ENCODE data around the gene DNAH7. TPM values are rescaled to one million over a fixed set of nuclear protein-coding genes. Genes with fewer than 3 reads are reported as not detected.

Gene DNAH7
- total RNA-seq, 6 donors from 2014 or later, result 1.6 to 33.5 (median 7.8) TPM

DNA sequence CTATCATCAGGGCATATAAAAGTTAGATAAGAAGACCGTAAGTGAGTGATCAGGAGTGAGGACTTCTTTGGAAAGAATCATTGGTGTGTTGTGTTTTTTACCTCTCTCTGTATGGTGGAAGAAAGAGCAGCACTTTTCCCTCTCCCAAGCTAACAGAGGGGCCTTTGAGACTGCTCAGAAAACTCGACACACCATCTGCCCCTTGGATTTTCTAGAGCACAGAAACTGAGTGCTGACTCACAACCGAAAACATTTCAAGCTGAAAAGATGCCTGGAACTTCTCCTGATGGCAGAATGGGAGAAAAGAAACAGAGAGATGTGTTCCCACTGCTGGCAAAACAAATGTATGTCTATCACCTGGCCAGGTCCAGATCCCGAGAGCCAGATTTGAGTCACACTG, 156.6 kb downstream of the DNAH7 start:
- Histone ChIP-seq H3K4me3 (no peak overlapping the region), H3K27ac (no peak overlapping the region), H3K36me3 (no peaks in the 10 kb centered on the region), H3K9me3 (no peaks in the 10 kb centered on the region), H3K27me3 (no peaks in the 10 kb centered on the region), H3K4me1 (no peaks in the 10 kb centered on the region)
- TF ChIP-seq, protein P1, sequence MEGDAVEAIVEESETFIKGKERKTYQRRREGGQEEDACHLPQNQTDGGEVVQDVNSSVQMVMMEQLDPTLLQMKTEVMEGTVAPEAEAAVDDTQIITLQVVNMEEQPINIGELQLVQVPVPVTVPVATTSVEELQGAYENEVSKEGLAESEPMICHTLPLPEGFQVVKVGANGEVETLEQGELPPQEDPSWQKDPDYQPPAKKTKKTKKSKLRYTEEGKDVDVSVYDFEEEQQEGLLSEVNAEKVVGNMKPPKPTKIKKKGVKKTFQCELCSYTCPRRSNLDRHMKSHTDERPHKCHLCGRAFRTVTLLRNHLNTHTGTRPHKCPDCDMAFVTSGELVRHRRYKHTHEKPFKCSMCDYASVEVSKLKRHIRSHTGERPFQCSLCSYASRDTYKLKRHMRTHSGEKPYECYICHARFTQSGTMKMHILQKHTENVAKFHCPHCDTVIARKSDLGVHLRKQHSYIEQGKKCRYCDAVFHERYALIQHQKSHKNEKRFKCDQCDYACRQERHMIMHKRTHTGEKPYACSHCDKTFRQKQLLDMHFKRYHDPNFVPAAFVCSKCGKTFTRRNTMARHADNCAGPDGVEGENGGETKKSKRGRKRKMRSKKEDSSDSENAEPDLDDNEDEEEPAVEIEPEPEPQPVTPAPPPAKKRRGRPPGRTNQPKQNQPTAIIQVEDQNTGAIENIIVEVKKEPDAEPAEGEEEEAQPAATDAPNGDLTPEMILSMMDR (IDR thresholded peaks at IDR 0.05), result no peak
- no peak for TF ChIP-seq POLR2AphosphoS5 (IDR thresholded peaks at IDR 0.05)
- no peak for TF ChIP-seq POLR2A (IDR thresholded peaks at IDR 0.05)
- no peak for TF ChIP-seq EP300 (IDR thresholded peaks at IDR 0.05)
- ATAC-seq (ENCODE audit: low FRiP score in 2 of 2) (no peak), DNase-seq (no peak)
- WGBS, 2 donors, result 90 to 93% methylated on average over 4 of the region's 4 CpGs

DNA sequence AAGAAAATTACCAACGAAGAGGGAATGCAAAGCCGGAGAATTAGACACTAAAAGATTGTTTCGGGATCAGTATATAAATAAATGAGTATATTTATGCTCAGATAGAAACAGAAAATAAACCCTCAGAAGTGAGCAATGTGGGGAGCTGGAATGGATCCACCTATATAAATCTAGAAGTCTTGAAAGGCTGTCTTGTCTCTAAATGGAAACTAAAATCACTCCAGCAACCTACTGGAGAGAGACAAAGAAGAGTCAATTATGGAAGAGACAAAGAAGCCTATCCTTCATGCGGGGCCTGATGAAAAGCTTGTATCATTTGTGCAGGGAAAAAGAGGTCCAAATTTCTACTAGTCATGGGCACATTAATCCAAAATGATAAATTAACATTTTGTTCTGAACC, 158.1 kb downstream of the DNAH7 start:
- ATAC-seq (ENCODE audit: low FRiP score in 2 of 2) (no peak), DNase-seq (no peak)
- Histone ChIP-seq H3K4me3 (no peak overlapping the region), H3K27me3 (no peaks in the 10 kb centered on the region), H3K4me1 (no peaks in the 10 kb centered on the region), H3K27ac (no peak overlapping the region), H3K9me3 (no peaks in the 10 kb centered on the region), H3K36me3 (no peaks in the 10 kb centered on the region)
- 83 to 89% methylated on average over 4 of the region's 4 CpGs for WGBS, 2 donors
- TF ChIP-seq POLR2AphosphoS5 (IDR thresholded peaks at IDR 0.05), result no peak
- TF ChIP-seq EP300 (IDR thresholded peaks at IDR 0.05), result no peak
- TF ChIP-seq POLR2A (IDR thresholded peaks at IDR 0.05), result no peak
- TF ChIP-seq, protein P1 (IDR thresholded peaks at IDR 0.05), result no peak

DNA sequence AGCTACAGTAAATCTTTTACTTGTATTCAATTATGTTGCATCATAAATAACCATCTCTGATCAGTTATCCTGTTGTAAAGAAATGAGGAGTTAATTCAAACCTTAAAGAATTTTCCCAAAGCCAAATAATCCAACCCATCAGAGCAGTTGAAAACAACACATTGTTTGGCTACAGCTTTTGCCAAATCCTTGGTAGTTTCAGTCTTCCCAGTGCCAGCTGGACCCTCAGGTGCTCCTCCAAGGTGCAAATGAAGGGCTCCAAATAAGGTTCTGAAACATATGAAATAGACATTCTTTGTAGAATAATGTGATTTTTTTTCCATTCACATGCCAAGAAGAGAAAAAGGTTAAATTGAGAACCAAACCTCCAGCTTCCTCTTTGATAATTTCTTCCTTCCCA, 158.7 kb downstream of the DNAH7 start:
- Histone ChIP-seq H3K4me1 (no peaks in the 10 kb centered on the region), H3K27me3 (no peaks in the 10 kb centered on the region), H3K27ac (no peak overlapping the region), H3K4me3 (no peak overlapping the region), H3K36me3 (no peaks in the 10 kb centered on the region), H3K9me3 (no peaks in the 10 kb centered on the region)
- DNase-seq (no peak), ATAC-seq (ENCODE audit: low FRiP score in 2 of 2) (no peak)
- TF ChIP-seq POLR2A (IDR thresholded peaks at IDR 0.05), result no peak
- TF ChIP-seq EP300 (IDR thresholded peaks at IDR 0.05), result no peak
- TF ChIP-seq, protein P1 (IDR thresholded peaks at IDR 0.05), result no peak
- no peak for TF ChIP-seq POLR2AphosphoS5 (IDR thresholded peaks at IDR 0.05)

DNA sequence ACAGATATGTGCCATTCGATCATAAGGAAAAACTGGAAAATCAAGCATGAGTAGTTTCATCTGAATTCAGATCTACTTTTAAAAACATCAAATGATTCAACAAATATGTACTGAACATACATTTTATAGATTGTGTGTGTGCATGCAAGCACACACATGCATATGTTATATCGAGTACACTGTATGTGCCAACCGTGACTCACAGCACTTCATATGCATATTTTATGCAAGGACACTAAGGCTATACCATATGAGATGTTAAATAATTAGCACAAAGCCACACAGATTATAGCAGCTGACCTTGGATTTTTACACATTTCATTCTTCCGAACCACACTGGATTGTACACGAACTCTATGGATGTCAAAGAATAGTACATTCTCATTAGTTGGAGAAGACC, 161.2 kb downstream of the DNAH7 start:
- ATAC-seq (ENCODE audit: low FRiP score in 2 of 2), result no peak
- Histone ChIP-seq H3K27me3 (no peaks in the 10 kb centered on the region), H3K4me3 (no peak overlapping the region), H3K4me1 (no peaks in the 10 kb centered on the region), H3K36me3 (no peaks in the 10 kb centered on the region), H3K9me3 (no peaks in the 10 kb centered on the region), H3K27ac (no peak overlapping the region)
- WGBS, 2 donors, result 94 to 95% methylated on average over 5 of the region's 5 CpGs
- TF ChIP-seq EP300 (IDR thresholded peaks at IDR 0.05) (no peak), POLR2AphosphoS5 (IDR thresholded peaks at IDR 0.05) (no peak), POLR2A (IDR thresholded peaks at IDR 0.05) (no peak)
- TF ChIP-seq, protein P1 (IDR thresholded peaks at IDR 0.05), result no peak
- no peak for DNase-seq

DNA sequence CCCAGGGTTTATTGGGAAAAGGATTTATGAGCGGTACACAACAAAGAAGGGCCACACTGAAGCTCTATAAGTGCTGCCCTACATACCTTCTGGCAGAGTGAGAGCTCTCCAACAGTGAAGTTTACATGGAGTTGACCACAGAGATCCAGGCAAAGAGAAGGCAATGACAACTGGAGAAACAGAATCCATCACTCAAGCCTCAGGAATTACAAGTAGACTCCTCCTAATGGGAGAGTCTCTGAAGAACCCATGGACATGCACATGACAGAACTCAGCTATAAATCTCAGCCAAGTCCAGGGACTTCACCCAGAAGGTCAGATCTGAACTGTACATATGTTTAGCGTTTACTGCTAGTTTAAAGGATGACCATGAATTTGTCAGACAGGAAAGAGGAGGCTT, 164.7 kb downstream of the DNAH7 start:
- Histone ChIP-seq H3K4me1 (no peaks in the 10 kb centered on the region), H3K27me3 (no peaks in the 10 kb centered on the region), H3K4me3 (no peak overlapping the region), H3K36me3 (no peaks in the 10 kb centered on the region), H3K27ac (no peak overlapping the region), H3K9me3 (no peaks in the 10 kb centered on the region)
- no peak for ATAC-seq (ENCODE audit: low FRiP score in 2 of 2)
- no peak for DNase-seq
- 85 to 86% methylated on average over 2 of the region's 2 CpGs for WGBS, 2 donors
- no peak for TF ChIP-seq POLR2AphosphoS5 (IDR thresholded peaks at IDR 0.05)
